ENCODE data around the gene EHD3.

EHD3 gene

DNA sequence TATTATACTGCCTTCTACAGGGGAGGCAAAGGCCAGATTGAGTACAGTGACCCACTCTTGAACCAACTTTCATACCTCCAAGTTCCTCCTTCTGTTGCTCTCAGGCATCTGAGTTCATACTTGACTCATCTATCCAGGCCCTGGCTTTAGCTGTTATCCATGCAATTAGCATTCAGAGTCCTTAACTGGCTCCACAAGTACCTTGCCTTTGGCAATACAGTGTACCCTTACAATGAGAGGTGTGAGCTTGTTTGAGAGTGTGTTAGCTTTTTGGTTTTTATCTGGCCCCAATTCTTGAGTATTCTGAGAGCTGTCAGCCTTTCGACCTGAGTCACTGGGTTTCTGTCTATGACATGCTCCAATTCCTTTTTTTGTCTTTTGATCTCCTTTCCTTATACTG lies 60.2 kb downstream of the EHD3 start:
- H3K4me1 ChIP-seq (ENCODE audit: control insufficient read depth, insufficient read depth, low read length) = peaks cover 9% of the 10 kb centered on the region
- no peaks in the 10 kb centered on the region for H3K9me3 ChIP-seq (ENCODE audit: control insufficient read depth, insufficient read depth, low read depth, low read length)
- H3K9ac ChIP-seq (ENCODE audit: low read length) = no peak overlapping the region
- H3K27me3 ChIP-seq (ENCODE audit: control insufficient read depth, insufficient read depth, low read length) = no peaks in the 10 kb centered on the region
- H3K27ac ChIP-seq (ENCODE audit: low read depth, low read length) = no peak overlapping the region
- H3K36me3 ChIP-seq (ENCODE audit: control insufficient read depth, insufficient read depth, low read length) = no peaks in the 10 kb centered on the region
- H3K4me3 ChIP-seq (ENCODE audit: low read depth, low read length) = no peak overlapping the region

DNA sequence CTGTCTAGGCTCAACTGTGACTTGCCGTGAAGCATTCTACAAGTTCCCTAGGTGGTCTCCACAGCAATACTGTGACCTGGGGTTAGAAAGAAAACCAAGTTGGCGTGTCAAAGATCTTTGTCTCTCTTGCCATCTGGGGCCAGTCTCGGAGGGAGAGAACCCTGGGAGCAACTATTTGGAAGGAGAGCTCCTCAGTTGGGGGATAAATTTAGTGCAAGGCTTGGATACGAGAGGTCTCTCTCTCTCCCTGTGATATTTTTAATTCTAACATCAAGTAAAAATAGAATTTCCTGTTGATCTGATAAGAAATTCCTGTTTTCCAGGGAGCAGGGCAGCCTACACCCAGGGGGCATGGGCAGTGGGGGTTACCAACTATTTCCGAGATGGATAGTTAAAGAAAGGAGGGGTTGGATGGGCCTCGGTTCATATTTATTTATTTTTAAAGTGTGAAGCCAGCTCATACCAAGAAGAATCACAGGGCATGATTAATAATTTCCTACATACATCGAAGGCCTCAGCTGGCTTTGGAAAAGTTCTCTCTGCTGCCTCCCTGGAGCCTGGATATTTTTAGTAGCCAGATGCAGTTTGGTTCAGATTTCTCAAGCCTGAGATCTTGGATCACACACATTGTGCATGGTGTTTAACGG lies 62.8 kb downstream of the EHD3 start:
- Histone ChIP-seq H3K4me1 (ENCODE audit: control insufficient read depth, insufficient read depth, low read length) (peaks cover 25% of the 10 kb centered on the region), H3K27ac (ENCODE audit: low read depth, low read length) (no peak overlapping the region), H3K36me3 (ENCODE audit: control insufficient read depth, insufficient read depth, low read length) (no peaks in the 10 kb centered on the region), H3K27me3 (ENCODE audit: control insufficient read depth, insufficient read depth, low read length) (no peaks in the 10 kb centered on the region), H3K9me3 (ENCODE audit: control insufficient read depth, insufficient read depth, low read depth, low read length) (no peaks in the 10 kb centered on the region), H3K4me3 (ENCODE audit: low read depth, low read length) (no peak overlapping the region), H3K9ac (ENCODE audit: low read length) (no peak overlapping the region)

DNA sequence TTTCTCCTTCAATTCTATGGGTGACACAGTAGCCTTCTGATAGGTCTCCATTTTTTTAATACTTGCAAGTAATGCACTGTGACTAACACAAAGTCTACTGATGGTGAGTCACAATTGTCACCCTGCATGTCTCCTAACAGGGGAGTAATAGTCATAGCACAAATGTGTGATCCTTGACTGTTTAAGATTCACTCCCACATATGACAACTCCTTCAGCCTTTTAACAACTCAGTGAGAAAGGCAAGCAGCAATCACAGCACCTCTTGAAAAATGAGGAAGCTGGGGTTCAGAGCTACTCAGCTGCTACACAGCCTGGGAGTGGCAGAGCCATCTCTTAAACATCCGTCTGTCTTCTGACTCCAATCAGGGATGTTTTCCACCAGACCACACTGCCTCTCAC lies 63.8 kb downstream of the EHD3 start:
- Histone ChIP-seq H3K9ac (ENCODE audit: low read length) (no peak overlapping the region), H3K27ac (ENCODE audit: low read depth, low read length) (no peak overlapping the region), H3K27me3 (ENCODE audit: control insufficient read depth, insufficient read depth, low read length) (no peaks in the 10 kb centered on the region)

DNA sequence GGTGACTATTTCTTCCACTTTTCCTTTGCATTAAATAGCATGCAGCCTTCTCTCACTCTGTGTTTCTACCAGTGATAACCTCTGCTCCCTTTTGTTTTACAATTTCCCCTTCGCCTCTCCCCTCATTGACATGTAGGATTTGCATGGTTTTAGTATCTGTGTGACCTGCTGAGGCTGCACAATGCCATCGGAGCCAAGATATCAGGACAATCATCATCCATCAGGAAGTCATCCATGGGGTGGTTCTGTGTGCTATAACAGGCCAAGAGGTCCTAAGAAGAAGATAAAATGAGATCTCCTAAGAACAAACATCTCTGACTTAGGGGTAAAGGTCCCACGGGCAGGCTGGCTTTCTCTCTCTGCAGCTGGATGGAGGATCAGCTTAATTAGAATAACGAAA lies 65.6 kb downstream of the EHD3 start:
- Histone ChIP-seq H3K27me3 (ENCODE audit: control insufficient read depth, insufficient read depth, low read length) (no peaks in the 10 kb centered on the region), H3K36me3 (ENCODE audit: control insufficient read depth, insufficient read depth, low read length) (no peaks in the 10 kb centered on the region)

More for the DNA sequence above, 63.8 kb downstream of the EHD3 start:
- Histone ChIP-seq H3K4me3 (ENCODE audit: low read depth, low read length) (no peak overlapping the region), H3K9me3 (ENCODE audit: control insufficient read depth, insufficient read depth, low read depth, low read length) (no peaks in the 10 kb centered on the region), H3K4me1 (ENCODE audit: control insufficient read depth, insufficient read depth, low read length) (peaks cover 25% of the 10 kb centered on the region), H3K36me3 (ENCODE audit: control insufficient read depth, insufficient read depth, low read length) (no peaks in the 10 kb centered on the region)

DNA sequence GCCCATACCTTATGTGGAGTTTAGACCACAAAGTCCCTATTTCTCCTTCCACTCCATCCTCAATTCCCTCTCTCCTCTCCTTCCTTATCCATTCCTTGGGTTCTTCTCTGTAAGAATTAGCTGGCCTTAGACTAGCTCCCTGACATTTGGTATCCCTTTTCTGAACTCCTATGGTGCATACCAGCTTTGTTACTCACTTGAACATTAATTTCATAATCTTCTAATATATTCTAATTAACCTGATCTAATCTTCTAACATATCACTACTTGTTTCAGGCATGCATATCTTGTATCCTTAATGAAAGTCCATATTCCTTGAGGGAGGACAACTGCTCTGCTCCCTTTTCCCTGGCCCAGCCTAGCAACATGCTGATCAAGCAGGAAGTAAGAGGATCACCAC lies 66.4 kb downstream of the EHD3 start:
- H3K9ac ChIP-seq (ENCODE audit: low read length) = no peak overlapping the region
- no peaks in the 10 kb centered on the region for H3K9me3 ChIP-seq (ENCODE audit: control insufficient read depth, insufficient read depth, low read depth, low read length)
- H3K27ac ChIP-seq (ENCODE audit: low read depth, low read length) = no peak overlapping the region
- H3K4me3 ChIP-seq (ENCODE audit: low read depth, low read length) = no peak overlapping the region
- no peaks in the 10 kb centered on the region for H3K36me3 ChIP-seq (ENCODE audit: control insufficient read depth, insufficient read depth, low read length)
- H3K4me1 ChIP-seq (ENCODE audit: control insufficient read depth, insufficient read depth, low read length) = peaks cover 18% of the 10 kb centered on the region
- no peaks in the 10 kb centered on the region for H3K27me3 ChIP-seq (ENCODE audit: control insufficient read depth, insufficient read depth, low read length)

More for the DNA sequence above, 65.6 kb downstream of the EHD3 start:
- Histone ChIP-seq H3K9ac (ENCODE audit: low read length) (no peak overlapping the region), H3K4me1 (ENCODE audit: control insufficient read depth, insufficient read depth, low read length) (peaks cover 18% of the 10 kb centered on the region), H3K4me3 (ENCODE audit: low read depth, low read length) (peak overlapping the region; percentile 6; the same call in 1 of the 2 replicates), H3K9me3 (ENCODE audit: control insufficient read depth, insufficient read depth, low read depth, low read length) (no peaks in the 10 kb centered on the region), H3K27ac (ENCODE audit: low read depth, low read length) (no peak overlapping the region)

DNA sequence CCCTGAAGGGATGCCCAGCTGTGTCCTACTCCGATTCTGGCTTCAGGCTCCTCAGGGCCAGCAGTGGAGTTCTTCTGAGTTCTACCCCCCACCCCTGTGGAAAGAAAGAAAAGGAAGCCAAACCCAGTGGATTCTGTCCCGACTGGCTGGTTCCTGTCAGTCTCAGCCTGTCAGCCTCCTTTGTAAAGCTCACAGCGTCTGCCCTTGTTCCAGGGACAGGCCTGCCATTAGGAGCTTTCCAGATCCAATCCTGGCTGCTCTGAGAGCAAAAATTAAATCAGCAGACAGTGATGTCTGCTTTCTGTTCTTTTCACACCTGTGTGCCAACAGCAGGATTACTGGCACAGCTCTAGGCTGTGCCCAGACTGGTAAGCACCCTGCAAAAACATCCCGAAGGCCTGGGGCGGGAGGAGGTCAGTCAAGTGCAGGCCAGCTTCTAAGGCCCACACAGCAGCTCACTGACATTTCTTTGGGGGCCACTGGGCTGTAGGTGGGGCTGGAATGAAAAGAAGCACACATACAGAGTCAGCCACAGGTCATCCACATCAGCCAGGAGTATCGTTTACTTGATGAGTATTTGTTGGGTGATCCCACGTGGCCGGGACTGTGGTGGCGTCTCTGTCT lies 69.1 kb downstream of the EHD3 start:
- Histone ChIP-seq H3K9ac (ENCODE audit: low read length) (no peak overlapping the region), H3K4me1 (ENCODE audit: control insufficient read depth, insufficient read depth, low read length) (peaks cover 18% of the 10 kb centered on the region), H3K27ac (ENCODE audit: low read depth, low read length) (no peak overlapping the region)

DNA sequence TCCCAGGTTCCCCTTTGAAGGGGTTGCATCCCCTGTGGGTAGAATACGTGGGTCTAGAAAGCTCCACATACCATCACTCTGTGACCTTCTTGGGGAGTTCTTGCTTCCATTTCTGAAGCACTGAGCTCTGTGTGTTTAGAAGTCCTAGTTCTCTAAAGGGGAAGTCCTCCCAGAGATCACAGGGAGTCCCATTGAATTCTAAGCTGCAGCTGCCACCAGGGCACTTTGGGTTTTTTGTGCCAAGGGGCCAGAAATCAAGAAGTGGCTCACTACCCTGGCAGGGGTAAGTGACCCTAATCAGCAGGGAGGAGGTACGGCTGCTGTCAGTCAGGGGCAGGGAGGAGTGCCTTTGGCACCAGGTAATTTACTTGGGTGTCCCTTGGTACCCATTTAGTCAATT lies 70.9 kb downstream of the EHD3 start:
- H3K27ac ChIP-seq (ENCODE audit: low read depth, low read length) = no peak overlapping the region
- H3K9me3 ChIP-seq (ENCODE audit: control insufficient read depth, insufficient read depth, low read depth, low read length) = peaks cover 3% of the 10 kb centered on the region; the same call in 1 of the 2 replicates
- no peaks in the 10 kb centered on the region for H3K36me3 ChIP-seq (ENCODE audit: control insufficient read depth, insufficient read depth, low read length)
- H3K9ac ChIP-seq (ENCODE audit: low read length) = no peak overlapping the region
- H3K4me1 ChIP-seq (ENCODE audit: control insufficient read depth, insufficient read depth, low read length) = peaks cover 10% of the 10 kb centered on the region
- H3K27me3 ChIP-seq (ENCODE audit: control insufficient read depth, insufficient read depth, low read length) = no peaks in the 10 kb centered on the region
- no peak overlapping the region for H3K4me3 ChIP-seq (ENCODE audit: low read depth, low read length)

More for the DNA sequence above, 69.1 kb downstream of the EHD3 start:
- Histone ChIP-seq H3K4me3 (ENCODE audit: low read depth, low read length) (no peak overlapping the region), H3K9me3 (ENCODE audit: control insufficient read depth, insufficient read depth, low read depth, low read length) (no peaks in the 10 kb centered on the region), H3K36me3 (ENCODE audit: control insufficient read depth, insufficient read depth, low read length) (no peaks in the 10 kb centered on the region), H3K27me3 (ENCODE audit: control insufficient read depth, insufficient read depth, low read length) (no peaks in the 10 kb centered on the region)

DNA sequence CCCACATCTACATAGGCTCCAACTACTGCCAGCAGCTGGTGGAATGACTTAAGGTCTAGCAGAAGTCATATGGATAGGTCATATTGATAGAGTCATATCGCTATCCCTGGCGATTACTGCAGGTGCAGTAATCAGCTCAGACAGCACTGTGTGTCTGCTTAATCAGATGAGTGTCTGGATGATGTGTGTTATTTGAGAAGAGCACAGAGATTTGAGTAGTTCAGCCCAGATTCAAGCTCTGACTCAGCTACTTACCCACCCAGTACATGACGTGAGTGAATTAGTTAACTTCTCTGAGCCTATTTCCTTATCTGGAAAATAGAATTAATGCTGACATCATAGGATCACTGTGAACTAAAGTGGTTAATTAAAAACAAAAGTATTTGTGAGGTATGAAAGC lies 78.9 kb downstream of the EHD3 start:
- Histone ChIP-seq H3K36me3 (ENCODE audit: control insufficient read depth, insufficient read depth, low read length) (no peaks in the 10 kb centered on the region), H3K27ac (ENCODE audit: low read depth, low read length) (no peak overlapping the region), H3K4me1 (ENCODE audit: control insufficient read depth, insufficient read depth, low read length) (no peaks in the 10 kb centered on the region)

DNA sequence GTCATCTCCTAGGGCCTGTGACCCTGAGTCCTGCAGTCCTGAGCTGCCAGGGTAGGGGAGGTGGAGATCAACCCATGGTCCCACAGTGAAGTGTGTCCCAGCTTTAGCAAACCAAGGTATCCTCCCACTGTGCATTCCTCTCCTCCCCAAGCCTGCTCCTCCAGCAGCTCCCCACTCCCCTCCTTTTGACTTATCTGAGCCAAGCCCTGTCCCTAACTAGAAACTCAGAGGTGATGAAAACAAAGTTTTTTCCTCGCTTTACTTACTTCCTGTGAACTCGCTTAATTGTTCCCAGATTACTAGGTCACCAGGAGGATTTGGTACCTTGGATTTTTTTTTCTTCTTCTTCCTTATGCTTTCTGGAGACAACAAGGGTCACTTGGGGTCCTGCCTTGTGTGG lies 80.8 kb downstream of the EHD3 start:
- Histone ChIP-seq H3K4me1 (ENCODE audit: control insufficient read depth, insufficient read depth, low read length) (peaks cover 9% of the 10 kb centered on the region; the same call in 1 of the 2 replicates), H3K4me3 (ENCODE audit: low read depth, low read length) (no peak overlapping the region), H3K9ac (ENCODE audit: low read length) (no peak overlapping the region), H3K27ac (ENCODE audit: low read depth, low read length) (no peak overlapping the region), H3K9me3 (ENCODE audit: control insufficient read depth, insufficient read depth, low read depth, low read length) (0 out of 2 replicates have a peak, but pooled peaks cover 2% of the 10 kb centered on the region), H3K36me3 (ENCODE audit: control insufficient read depth, insufficient read depth, low read length) (no peaks in the 10 kb centered on the region), H3K27me3 (ENCODE audit: control insufficient read depth, insufficient read depth, low read length) (no peaks in the 10 kb centered on the region)

More for the DNA sequence above, 78.9 kb downstream of the EHD3 start:
- Histone ChIP-seq H3K9ac (ENCODE audit: low read length) (no peak overlapping the region), H3K9me3 (ENCODE audit: control insufficient read depth, insufficient read depth, low read depth, low read length) (peaks cover 5% of the 10 kb centered on the region; the same call in 1 of the 2 replicates), H3K4me3 (ENCODE audit: low read depth, low read length) (no peak overlapping the region), H3K27me3 (ENCODE audit: control insufficient read depth, insufficient read depth, low read length) (no peaks in the 10 kb centered on the region)

DNA sequence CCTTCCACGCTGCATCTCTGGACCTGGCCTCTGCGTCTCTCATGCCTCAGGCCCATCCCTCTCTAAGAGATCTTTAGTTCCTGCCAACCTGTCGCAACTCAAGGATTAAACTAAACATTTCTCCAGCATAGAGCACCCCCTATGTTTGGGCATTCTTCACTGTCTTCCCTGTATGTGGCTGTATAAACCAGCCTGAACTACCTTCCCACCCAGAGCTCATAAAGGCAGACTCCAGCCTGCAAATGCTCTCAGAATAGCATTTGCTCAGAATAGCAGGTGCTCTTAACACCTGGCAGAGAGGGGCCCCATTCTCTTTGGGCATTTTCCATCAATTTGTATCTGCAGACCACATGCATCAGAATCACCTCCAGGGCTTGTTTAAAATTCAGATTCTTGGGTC lies 83.4 kb downstream of the EHD3 start:
- no peak overlapping the region for H3K9ac ChIP-seq (ENCODE audit: low read length)
- no peak overlapping the region for H3K27ac ChIP-seq (ENCODE audit: low read depth, low read length)
- no peak overlapping the region for H3K4me3 ChIP-seq (ENCODE audit: low read depth, low read length)
- no peaks in the 10 kb centered on the region for H3K9me3 ChIP-seq (ENCODE audit: control insufficient read depth, insufficient read depth, low read depth, low read length)
- no peaks in the 10 kb centered on the region for H3K27me3 ChIP-seq (ENCODE audit: control insufficient read depth, insufficient read depth, low read length)
- no peaks in the 10 kb centered on the region for H3K36me3 ChIP-seq (ENCODE audit: control insufficient read depth, insufficient read depth, low read length)
- peaks cover 9% of the 10 kb centered on the region; the same call in 1 of the 2 replicates for H3K4me1 ChIP-seq (ENCODE audit: control insufficient read depth, insufficient read depth, low read length)

Data from HUES6 (cell line).